SU-DHL-6 (cell line): ENCODE results near the gene MYZAP.

ENCODE experiments used
- EZH2phosphoT487 ChIP-seq: fragments of 200-600 bp; sonication (generic), shearing (Covaris generic); conservative IDR thresholded peaks from 2 replicates; pipeline ENCODE4 v1.6.1; 2018; ENCODE audit warnings: mild to moderate bottlenecking, antibody characterized with exemption, low read length, moderate library complexity, mixed read lengths
- TF ChIP-seq, protein P1 (sequence below): fragments of 200-600 bp; sonication (generic); IDR thresholded peaks from one replicate; pipeline ENCODE4 v1.5.1; 2017; ENCODE audit warnings: antibody characterized with exemption, mild to moderate bottlenecking, low read length, moderate library complexity; ENCODE audit not compliant: insufficient read depth, poor library complexity, severe bottlenecking

- TF ChIP-seq, protein P1, sequence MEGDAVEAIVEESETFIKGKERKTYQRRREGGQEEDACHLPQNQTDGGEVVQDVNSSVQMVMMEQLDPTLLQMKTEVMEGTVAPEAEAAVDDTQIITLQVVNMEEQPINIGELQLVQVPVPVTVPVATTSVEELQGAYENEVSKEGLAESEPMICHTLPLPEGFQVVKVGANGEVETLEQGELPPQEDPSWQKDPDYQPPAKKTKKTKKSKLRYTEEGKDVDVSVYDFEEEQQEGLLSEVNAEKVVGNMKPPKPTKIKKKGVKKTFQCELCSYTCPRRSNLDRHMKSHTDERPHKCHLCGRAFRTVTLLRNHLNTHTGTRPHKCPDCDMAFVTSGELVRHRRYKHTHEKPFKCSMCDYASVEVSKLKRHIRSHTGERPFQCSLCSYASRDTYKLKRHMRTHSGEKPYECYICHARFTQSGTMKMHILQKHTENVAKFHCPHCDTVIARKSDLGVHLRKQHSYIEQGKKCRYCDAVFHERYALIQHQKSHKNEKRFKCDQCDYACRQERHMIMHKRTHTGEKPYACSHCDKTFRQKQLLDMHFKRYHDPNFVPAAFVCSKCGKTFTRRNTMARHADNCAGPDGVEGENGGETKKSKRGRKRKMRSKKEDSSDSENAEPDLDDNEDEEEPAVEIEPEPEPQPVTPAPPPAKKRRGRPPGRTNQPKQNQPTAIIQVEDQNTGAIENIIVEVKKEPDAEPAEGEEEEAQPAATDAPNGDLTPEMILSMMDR: no peak
- no peak for TF ChIP-seq EZH2phosphoT487
Observed at GRCh38 chr15:57594479-57594878, 2.8 kb downstream of the MYZAP start.
